Vagina (tissue), 2 donors: ENCODE measurements around the gene PPP1R14C. TPM values are rescaled to one million over a fixed set of nuclear protein-coding genes. Genes with fewer than 3 reads are reported as not detected.

Experiments
- DNase-seq, 2 donors: peaks; one replicate each; pipeline ENCODE4 v3.0.0-alpha.2; 2017; ENCODE audit errors: extremely low spot score in 2 of 2
- H3K27ac ChIP-seq: fragments of 200-600 bp; sonication (generic); one replicate; pipeline ENCODE4 v1.5.1; 2019
- H3K27me3 ChIP-seq: fragments of 200-600 bp; sonication (generic); one replicate; pipeline ENCODE4 v1.5.1; 2019
- H3K36me3 ChIP-seq, 2 donors: fragments of 200-600 bp; sonication (generic); one replicate each; pipeline ENCODE4 v1.5.1; 2017 to 2019
- H3K4me1 ChIP-seq: fragments of 200-600 bp; sonication (generic); one replicate; pipeline ENCODE4 v1.5.1; 2019
- H3K4me3 ChIP-seq, 2 donors: fragments of 200-600 bp; sonication (generic); 1 replicate in 1 of 2; 2 replicates in 1 of 2; pipeline ENCODE4 v1.5.1; 2016 to 2019
- H3K9me3 ChIP-seq: fragments of 200-600 bp; sonication (generic); one replicate; pipeline ENCODE4 v1.5.1; 2019
- POLR2A ChIP-seq, 2 donors: fragments of 450-650 bp; IDR thresholded peaks; one replicate each; pipeline ENCODE4 v1.6.1; 2017; ENCODE audit warnings: antibody characterized with exemption in 2 of 2, mild to moderate bottlenecking in 2 of 2, moderate library complexity in 2 of 2
- POLR2AphosphoS5 ChIP-seq, 2 donors: sonication (generic); formaldehyde crosslinking; IDR thresholded peaks; one replicate each; pipeline ENCODE4 v1.9.0; 2017; ENCODE audit warnings: antibody characterized with exemption in 2 of 2, mild to moderate bottlenecking in 2 of 2, low read depth in 1 of 2; ENCODE audit not compliant: insufficient read depth in 1 of 2
- intact Hi-C: fragments of 100-400 bp; cut with DNase I; formaldehyde crosslinking; loops from one replicate; pipeline ENCODE4 v1.15.1; 2023
- total RNA-seq: library from RNA; depleted of rRNA; stranded (reverse); fragments of >200 nt; gene quantifications from one replicate; pipeline ENCODE4 v1.2.3, GENCODE V29; 2016
- TF ChIP-seq, protein P1 (sequence below), 3 experiments: fragments of 450-650 bp in 2 of 3; fragments of 200-600 bp in 1 of 3; sonication (generic) in 1 of 3; IDR thresholded peaks; one replicate each; pipeline ENCODE4 v1.5.1; 2017 to 2019; ENCODE audit warnings: antibody characterized with exemption in 3 of 3, mild to moderate bottlenecking in 2 of 3, moderate library complexity in 2 of 3

The PPP1R14C gene
- total RNA-seq, 1 donor from 2014 or later = 23.8 TPM

DNA sequence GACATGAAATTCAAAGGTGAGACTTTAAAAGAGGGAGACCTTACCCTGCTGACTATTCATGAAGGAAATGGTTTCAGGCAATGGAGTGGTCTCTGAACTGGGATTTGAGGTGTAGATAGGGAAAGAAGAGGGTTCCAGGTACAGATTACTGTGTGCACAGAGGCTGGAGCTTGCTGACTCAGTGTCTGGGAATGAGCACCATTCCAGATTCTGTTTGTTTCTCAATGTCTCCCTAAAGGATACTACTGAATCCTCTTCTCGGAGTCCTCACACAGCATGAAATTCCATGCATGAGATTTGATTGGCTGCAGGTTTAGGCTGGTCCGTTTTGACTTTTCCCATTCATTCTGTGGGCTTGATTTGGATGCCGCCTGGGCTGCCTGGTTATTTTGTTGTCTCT, 49.0 kb downstream of the PPP1R14C start:
- no peak for DNase-seq

GRCh38 chr6:150194195-150194594, 51.4 kb downstream of the PPP1R14C start:
- DNase-seq = no peak
- no peaks in the 10 kb centered on the region for H3K27me3 ChIP-seq
- no peak overlapping the region for H3K27ac ChIP-seq
- no peaks in the 10 kb centered on the region for H3K36me3 ChIP-seq
- no peaks in the 10 kb centered on the region for H3K4me1 ChIP-seq
- TF ChIP-seq, protein P1, sequence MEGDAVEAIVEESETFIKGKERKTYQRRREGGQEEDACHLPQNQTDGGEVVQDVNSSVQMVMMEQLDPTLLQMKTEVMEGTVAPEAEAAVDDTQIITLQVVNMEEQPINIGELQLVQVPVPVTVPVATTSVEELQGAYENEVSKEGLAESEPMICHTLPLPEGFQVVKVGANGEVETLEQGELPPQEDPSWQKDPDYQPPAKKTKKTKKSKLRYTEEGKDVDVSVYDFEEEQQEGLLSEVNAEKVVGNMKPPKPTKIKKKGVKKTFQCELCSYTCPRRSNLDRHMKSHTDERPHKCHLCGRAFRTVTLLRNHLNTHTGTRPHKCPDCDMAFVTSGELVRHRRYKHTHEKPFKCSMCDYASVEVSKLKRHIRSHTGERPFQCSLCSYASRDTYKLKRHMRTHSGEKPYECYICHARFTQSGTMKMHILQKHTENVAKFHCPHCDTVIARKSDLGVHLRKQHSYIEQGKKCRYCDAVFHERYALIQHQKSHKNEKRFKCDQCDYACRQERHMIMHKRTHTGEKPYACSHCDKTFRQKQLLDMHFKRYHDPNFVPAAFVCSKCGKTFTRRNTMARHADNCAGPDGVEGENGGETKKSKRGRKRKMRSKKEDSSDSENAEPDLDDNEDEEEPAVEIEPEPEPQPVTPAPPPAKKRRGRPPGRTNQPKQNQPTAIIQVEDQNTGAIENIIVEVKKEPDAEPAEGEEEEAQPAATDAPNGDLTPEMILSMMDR (IDR thresholded peaks at IDR 0.05) = no peak
- TF ChIP-seq POLR2AphosphoS5 (IDR thresholded peaks at IDR 0.05; ENCODE audit: insufficient read depth in 1 of 2, low read depth in 1 of 2) (no peak), POLR2A (IDR thresholded peaks at IDR 0.05) (no peak)
- intact Hi-C loops = no loop called here
- H3K9me3 ChIP-seq = no peaks in the 10 kb centered on the region
- H3K4me3 ChIP-seq = no peak overlapping the region

More for the DNA sequence above, 49.0 kb downstream of the PPP1R14C start:
- intact Hi-C loops = no loop called here
- H3K4me3 ChIP-seq = no peak overlapping the region
- TF ChIP-seq POLR2A (IDR thresholded peaks at IDR 0.05) = no peak
- TF ChIP-seq, protein P1 (IDR thresholded peaks at IDR 0.05) = no peak
- H3K36me3 ChIP-seq = no peaks in the 10 kb centered on the region
- H3K4me1 ChIP-seq = no peaks in the 10 kb centered on the region
- no peaks in the 10 kb centered on the region for H3K27me3 ChIP-seq
- no peak overlapping the region for H3K27ac ChIP-seq
- H3K9me3 ChIP-seq = no peaks in the 10 kb centered on the region

GRCh38 chr6:150195996-150196417, 53.2 kb downstream of the PPP1R14C start:
- H3K4me1 ChIP-seq = no peaks in the 10 kb centered on the region
- TF ChIP-seq, protein P1 (IDR thresholded peaks at IDR 0.05) = no peak
- no peak for TF ChIP-seq POLR2AphosphoS5 (IDR thresholded peaks at IDR 0.05; ENCODE audit: insufficient read depth in 1 of 2, low read depth in 1 of 2)
- TF ChIP-seq POLR2A (IDR thresholded peaks at IDR 0.05) = no peak
- H3K4me3 ChIP-seq = no peak overlapping the region
- H3K36me3 ChIP-seq = no peaks in the 10 kb centered on the region
- H3K27me3 ChIP-seq = no peaks in the 10 kb centered on the region
- DNase-seq = no peak
- intact Hi-C loops = no loop called here
- H3K9me3 ChIP-seq = no peaks in the 10 kb centered on the region
- no peak overlapping the region for H3K27ac ChIP-seq

GRCh38 chr6:150196942-150197745, 54.3 kb downstream of the PPP1R14C start:
- TF ChIP-seq POLR2AphosphoS5 (IDR thresholded peaks at IDR 0.05; ENCODE audit: insufficient read depth in 1 of 2, low read depth in 1 of 2) (no peak), POLR2A (IDR thresholded peaks at IDR 0.05) (no peak)
- TF ChIP-seq, protein P1 (IDR thresholded peaks at IDR 0.05) = no peak
- no peaks in the 10 kb centered on the region for H3K9me3 ChIP-seq
- H3K4me1 ChIP-seq = no peaks in the 10 kb centered on the region
- H3K27ac ChIP-seq = no peak overlapping the region
- no peaks in the 10 kb centered on the region for H3K27me3 ChIP-seq
- DNase-seq = no peak
- no peaks in the 10 kb centered on the region for H3K36me3 ChIP-seq
- no peak overlapping the region for H3K4me3 ChIP-seq
- intact Hi-C loops = no loop called here

- no peaks in the 10 kb centered on the region for H3K9me3 ChIP-seq
- H3K36me3 ChIP-seq = no peaks in the 10 kb centered on the region
- no peaks in the 10 kb centered on the region for H3K27me3 ChIP-seq
- H3K4me3 ChIP-seq = no peak overlapping the region
- no peaks in the 10 kb centered on the region for H3K4me1 ChIP-seq
- intact Hi-C loops = no loop called here
- no peak for DNase-seq
- TF ChIP-seq, protein P1 (IDR thresholded peaks at IDR 0.05) = no peak
- no peak overlapping the region for H3K27ac ChIP-seq
These were observed 55.7 kb downstream of the PPP1R14C start for GRCh38 chr6:150198532-150198931.
